Activated T-helper 17 cell treated with anti-CD3 and anti-CD28 coated beads, Interleukin-2, amount 50 U/mL, for 72 hours (primary cell): ENCODE results near the gene ARID3B. TPM values are rescaled to one million over a fixed set of nuclear protein-coding genes. Genes with fewer than 3 reads are reported as not detected.
"Not testable (repeated sequence)": the region's sequence is repeated elsewhere in the genome, so short reads cannot be mapped to it uniquely, and the experiment has no call there.

Experiments
- ATAC-seq: fragments of 150-1000 bp; cut with Tn5 transposase; replicated peaks from 2 replicates; pipeline ENCODE4 v1.10.0; 2021; ENCODE audit warnings: mild to moderate bottlenecking, moderate library complexity
- H3K27ac Mint-ChIP-seq: one replicate; pipeline ENCODE4 v1.8.0; 2022; ENCODE audit warnings: mixed read lengths
- H3K27me3 Mint-ChIP-seq: one replicate; pipeline ENCODE4 v1.8.0; 2022; ENCODE audit warnings: mixed read lengths
- H3K36me3 Mint-ChIP-seq: one replicate; pipeline ENCODE4 v1.8.0; 2022; ENCODE audit warnings: low read depth, mild to moderate bottlenecking, mixed read lengths
- H3K4me1 Mint-ChIP-seq: one replicate; pipeline ENCODE4 v1.8.0; 2022; ENCODE audit warnings: mixed read lengths
- H3K4me3 Mint-ChIP-seq: one replicate; pipeline ENCODE4 v1.8.0; 2022; ENCODE audit warnings: mild to moderate bottlenecking, mixed read lengths
- H3K9me3 Mint-ChIP-seq: one replicate; pipeline ENCODE4 v1.8.0; 2022; ENCODE audit warnings: mixed read lengths
- total RNA-seq, 2 donors: library from RNA; stranded (reverse); gene quantifications; one replicate each; pipeline ENCODE4 v1.2.3, GENCODE V29; 2022

The ARID3B gene
- total RNA-seq, 2 donors from 2014 or later: 40.3 to 43.9 TPM

- Mint-ChIP-seq H3K4me1 (peaks cover 33% of the 10 kb centered on the region), H3K4me3 (no peak overlapping the region), H3K36me3 (peaks cover 100% of the 10 kb centered on the region), H3K9me3 (no peaks in the 10 kb centered on the region), H3K27me3 (no peaks in the 10 kb centered on the region), H3K27ac (no peak overlapping the region)
- ATAC-seq: no peak
These were observed 80.5 kb downstream of the ARID3B start for GRCh38 chr15:74621546-74621920.

- Mint-ChIP-seq H3K4me1 (peaks cover 30% of the 10 kb centered on the region), H3K9me3 (no peaks in the 10 kb centered on the region), H3K27me3 (no peaks in the 10 kb centered on the region), H3K4me3 (no peak overlapping the region), H3K36me3 (peaks cover 100% of the 10 kb centered on the region), H3K27ac (no peak overlapping the region)
- no peak for ATAC-seq
These were observed 80.9 kb downstream of the ARID3B start for GRCh38 chr15:74621936-74622335.

GRCh38 chr15:74622758-74623157 is 81.7 kb downstream of the ARID3B start:
- Mint-ChIP-seq H3K4me1 (peaks cover 24% of the 10 kb centered on the region), H3K27me3 (no peaks in the 10 kb centered on the region), H3K27ac (no peak overlapping the region), H3K9me3 (no peaks in the 10 kb centered on the region), H3K36me3 (peaks cover 100% of the 10 kb centered on the region), H3K4me3 (no peak overlapping the region)
- no peak for ATAC-seq

- Mint-ChIP-seq H3K4me1 (peaks cover 18% of the 10 kb centered on the region), H3K36me3 (peaks cover 100% of the 10 kb centered on the region), H3K27ac (peak overlapping the region; percentile 67), H3K27me3 (no peaks in the 10 kb centered on the region), H3K9me3 (no peaks in the 10 kb centered on the region), H3K4me3 (no peak overlapping the region)
- no peak for ATAC-seq
These were observed 83.1 kb downstream of the ARID3B start for GRCh38 chr15:74624020-74624602.

- H3K4me1 Mint-ChIP-seq: peaks cover 7% of the 10 kb centered on the region
- H3K27me3 Mint-ChIP-seq: no peaks in the 10 kb centered on the region
- ATAC-seq: no peak
- H3K36me3 Mint-ChIP-seq: peaks cover 99% of the 10 kb centered on the region
- no peak overlapping the region for H3K4me3 Mint-ChIP-seq
- H3K9me3 Mint-ChIP-seq: no peaks in the 10 kb centered on the region
- H3K27ac Mint-ChIP-seq: no peak overlapping the region
These were observed 84.7 kb downstream of the ARID3B start for GRCh38 chr15:74625693-74626092.

- peaks cover under 1% of the 10 kb centered on the region for H3K4me1 Mint-ChIP-seq
- ATAC-seq: no peak
- no peaks in the 10 kb centered on the region for H3K27me3 Mint-ChIP-seq
- H3K9me3 Mint-ChIP-seq: no peaks in the 10 kb centered on the region
- no peak overlapping the region for H3K4me3 Mint-ChIP-seq
- H3K36me3 Mint-ChIP-seq: peaks cover 92% of the 10 kb centered on the region
- H3K27ac Mint-ChIP-seq: no peak overlapping the region
These were observed 85.3 kb downstream of the ARID3B start for GRCh38 chr15:74626336-74626735.

GRCh38 chr15:74626752-74627692 is 86.0 kb downstream of the ARID3B start:
- Mint-ChIP-seq H3K9me3 (no peaks in the 10 kb centered on the region), H3K27me3 (no peaks in the 10 kb centered on the region), H3K4me3 (no peak overlapping the region), H3K36me3 (peaks cover 89% of the 10 kb centered on the region), H3K4me1 (no peaks in the 10 kb centered on the region), H3K27ac (no peak overlapping the region)
- no peak for ATAC-seq

- H3K27ac Mint-ChIP-seq: peak overlapping the region; percentile 39
- no peak for ATAC-seq
- no peaks in the 10 kb centered on the region for H3K9me3 Mint-ChIP-seq
- no peaks in the 10 kb centered on the region for H3K4me1 Mint-ChIP-seq
- H3K36me3 Mint-ChIP-seq: peaks cover 89% of the 10 kb centered on the region
- H3K4me3 Mint-ChIP-seq: no peak overlapping the region
- H3K27me3 Mint-ChIP-seq: no peaks in the 10 kb centered on the region
These were observed 86.7 kb downstream of the ARID3B start for GRCh38 chr15:74627766-74628165.

- H3K27ac Mint-ChIP-seq: peak overlapping the region; percentile 39
- H3K9me3 Mint-ChIP-seq: no peaks in the 10 kb centered on the region
- H3K27me3 Mint-ChIP-seq: no peaks in the 10 kb centered on the region
- no peak for ATAC-seq
- no peaks in the 10 kb centered on the region for H3K4me1 Mint-ChIP-seq
- H3K36me3 Mint-ChIP-seq: peaks cover 87% of the 10 kb centered on the region
- H3K4me3 Mint-ChIP-seq: no peak overlapping the region
These were observed 87.2 kb downstream of the ARID3B start for GRCh38 chr15:74628199-74628598.

GRCh38 chr15:74628949-74629348 is 87.9 kb downstream of the ARID3B start:
- Mint-ChIP-seq H3K4me1 (no peaks in the 10 kb centered on the region), H3K36me3 (peaks cover 81% of the 10 kb centered on the region), H3K27ac (peak overlapping the region; percentile 39), H3K4me3 (no peak overlapping the region), H3K9me3 (no peaks in the 10 kb centered on the region), H3K27me3 (no peaks in the 10 kb centered on the region)
- no peak for ATAC-seq

- H3K4me3 Mint-ChIP-seq, H3K27me3 Mint-ChIP-seq, ATAC-seq, H3K27ac Mint-ChIP-seq, H3K4me1 Mint-ChIP-seq, H3K9me3 Mint-ChIP-seq: not testable (repeated sequence)
- H3K36me3 Mint-ChIP-seq: peaks cover 81% of the 10 kb centered on the region
These were observed 88.7 kb downstream of the ARID3B start for GRCh38 chr15:74629696-74630095.

GRCh38 chr15:74630284-74631086 is 89.5 kb downstream of the ARID3B start:
- no peaks in the 10 kb centered on the region for H3K4me1 Mint-ChIP-seq
- no peaks in the 10 kb centered on the region for H3K27me3 Mint-ChIP-seq
- no peak overlapping the region for H3K4me3 Mint-ChIP-seq
- H3K9me3 Mint-ChIP-seq: no peaks in the 10 kb centered on the region
- peak overlapping the region; percentile 70 for H3K27ac Mint-ChIP-seq
- H3K36me3 Mint-ChIP-seq: peaks cover 81% of the 10 kb centered on the region
- no peak for ATAC-seq

GRCh38 chr15:74631087-74631385 is 90.0 kb downstream of the ARID3B start:
- no peaks in the 10 kb centered on the region for H3K27me3 Mint-ChIP-seq
- peaks cover 4% of the 10 kb centered on the region for H3K4me1 Mint-ChIP-seq
- peak overlapping the region; percentile 70 for H3K27ac Mint-ChIP-seq
- no peak for ATAC-seq
- peaks cover 81% of the 10 kb centered on the region for H3K36me3 Mint-ChIP-seq
- H3K4me3 Mint-ChIP-seq: no peak overlapping the region
- H3K9me3 Mint-ChIP-seq: no peaks in the 10 kb centered on the region

GRCh38 chr15:74631408-74631807 is 90.4 kb downstream of the ARID3B start:
- Mint-ChIP-seq H3K9me3 (no peaks in the 10 kb centered on the region), H3K27me3 (no peaks in the 10 kb centered on the region), H3K36me3 (peaks cover 81% of the 10 kb centered on the region), H3K4me1 (peaks cover 6% of the 10 kb centered on the region), H3K27ac (peak overlapping the region; percentile 70), H3K4me3 (no peak overlapping the region)
- ATAC-seq: no peak
